OCI-LY1 (cell line): Measurements from ENCODE around the gene STRIP1.

Experiments used
- H2AFZ ChIP-seq: fragments of 200-600 bp; sonication (generic), shearing (Covaris generic); 2 replicates; pipeline ENCODE4 v1.6.0; 2014; ENCODE audit warnings: antibody characterized with exemption, mild to moderate bottlenecking, low read length
- H3F3A ChIP-seq: fragments of 200-600 bp; sonication (generic), shearing (Covaris generic); 2 replicates; pipeline ENCODE4 v1.6.0; 2014; ENCODE audit warnings: mild to moderate bottlenecking, antibody characterized with exemption, low read length, moderate library complexity; ENCODE audit not compliant: insufficient read depth
- H3K27ac ChIP-seq: fragments of 200-600 bp; sonication (generic); 2 replicates; pipeline ENCODE4 v1.5.1; 2014; ENCODE audit warnings: low read length, mixed run types, mild to moderate bottlenecking, low read depth; ENCODE audit not compliant: poor library complexity, severe bottlenecking
- H3K27me3 ChIP-seq: fragments of 200-600 bp; sonication (generic); 2 replicates; pipeline ENCODE4 v1.6.0; 2014; ENCODE audit warnings: antibody characterized with exemption, mild to moderate bottlenecking, low read length, moderate library complexity; ENCODE audit not compliant: insufficient read depth
- H3K36me3 ChIP-seq: fragments of 200-600 bp; sonication (generic); 2 replicates; pipeline ENCODE4 v1.6.1; 2014; ENCODE audit warnings: mild to moderate bottlenecking, antibody characterized with exemption, low read length, moderate library complexity, mixed read lengths; ENCODE audit not compliant: insufficient read depth
- H3K4me1 ChIP-seq: fragments of 200-600 bp; sonication (generic); 2 replicates; pipeline ENCODE4 v1.5.1; 2014; ENCODE audit warnings: mild to moderate bottlenecking, low read length, moderate library complexity; ENCODE audit not compliant: insufficient read depth, severe bottlenecking
- H3K4me2 ChIP-seq: fragments of 200-600 bp; sonication (generic), shearing (Covaris generic); 2 replicates; pipeline ENCODE4 v1.6.1; 2014; ENCODE audit warnings: low read length
- H3K4me3 ChIP-seq: fragments of 200-600 bp; sonication (generic); 2 replicates; pipeline ENCODE4 v1.5.1; 2014; ENCODE audit warnings: low read length, low read depth, mild to moderate bottlenecking, mixed read lengths; ENCODE audit not compliant: poor library complexity, severe bottlenecking
- H3K79me2 ChIP-seq: fragments of 200-600 bp; shearing (Covaris generic); 2 replicates; pipeline ENCODE4 v1.6.1; 2016; ENCODE audit warnings: mixed run types, low read length, mixed read lengths; ENCODE audit not compliant: insufficient read depth
- H3K9ac ChIP-seq: fragments of 200-600 bp; sonication (generic), shearing (Covaris generic); 2 replicates; pipeline ENCODE4 v1.6.1; 2014; ENCODE audit warnings: mild to moderate bottlenecking, low read length, mixed read lengths
- H3K9me2 ChIP-seq: fragments of 200-600 bp; sonication (generic), shearing (Covaris generic); 2 replicates; pipeline ENCODE4 v1.6.1; 2014; ENCODE audit warnings: low read depth, mild to moderate bottlenecking, low read length, mixed read lengths
- H3K9me3 ChIP-seq: fragments of 200-600 bp; shearing (Covaris generic); 2 replicates; pipeline ENCODE4 v1.6.1; 2014; ENCODE audit warnings: low read length, mixed read lengths
- H4K20me1 ChIP-seq: fragments of 200-600 bp; sonication (generic), shearing (Covaris generic); 2 replicates; pipeline ENCODE4 v1.6.0; 2016; ENCODE audit warnings: mild to moderate bottlenecking, low read length; ENCODE audit not compliant: insufficient read depth
- CTCF ChIP-seq: fragments of 200-600 bp; sonication (generic), shearing (Covaris generic); IDR thresholded peaks from 2 replicates; pipeline ENCODE4 v1.5.1; 2017; ENCODE audit warnings: mild to moderate bottlenecking, antibody characterized with exemption, low read length, moderate library complexity, mixed read lengths
- EZH2 ChIP-seq: fragments of 200-600 bp; sonication (generic), shearing (Covaris generic); IDR thresholded peaks from 2 replicates; pipeline ENCODE4 v1.8.0; 2017; ENCODE audit warnings: borderline replicate concordance, mixed run types, mild to moderate bottlenecking, antibody characterized with exemption, low read length, moderate library complexity, mixed read lengths

The STRIP1 gene

GRCh38 chr1:110048240-110048639 lies 13.8 kb downstream of the STRIP1 start:
- H3K27me3 ChIP-seq = no peaks in the 10 kb centered on the region
- no peak overlapping the region for H3K4me2 ChIP-seq
- no peak overlapping the region for H3K9ac ChIP-seq
- no peaks in the 10 kb centered on the region for H3K79me2 ChIP-seq
- H3K4me3 ChIP-seq = no peak overlapping the region
- H2AFZ ChIP-seq = no peak overlapping the region
- H3K9me3 ChIP-seq = no peaks in the 10 kb centered on the region
- no peak overlapping the region for H3K27ac ChIP-seq
- no peaks in the 10 kb centered on the region for H4K20me1 ChIP-seq
- no peaks in the 10 kb centered on the region for H3F3A ChIP-seq
- no peaks in the 10 kb centered on the region for H3K9me2 ChIP-seq
- no peaks in the 10 kb centered on the region for H3K4me1 ChIP-seq
- peaks cover 97% of the 10 kb centered on the region for H3K36me3 ChIP-seq
- TF ChIP-seq EZH2 (no peak), CTCF (no peak)

GRCh38 chr1:110048923-110049601 lies 14.6 kb downstream of the STRIP1 start:
- no peaks in the 10 kb centered on the region for H3K79me2 ChIP-seq
- no peaks in the 10 kb centered on the region for H3K27me3 ChIP-seq
- H3K4me3 ChIP-seq = no peak overlapping the region
- no peaks in the 10 kb centered on the region for H3K4me1 ChIP-seq
- H3K9ac ChIP-seq = no peak overlapping the region
- H4K20me1 ChIP-seq = peaks cover 1% of the 10 kb centered on the region; the same call in 1 of the 2 replicates
- H3K4me2 ChIP-seq = no peak overlapping the region
- no peak overlapping the region for H3K27ac ChIP-seq
- no peak overlapping the region for H2AFZ ChIP-seq
- H3K9me3 ChIP-seq = no peaks in the 10 kb centered on the region
- H3K9me2 ChIP-seq = no peaks in the 10 kb centered on the region
- TF ChIP-seq EZH2 (no peak), CTCF (no peak)
- H3K36me3 ChIP-seq = peaks cover 97% of the 10 kb centered on the region
- H3F3A ChIP-seq = no peaks in the 10 kb centered on the region

- Histone ChIP-seq H3K27me3 (no peaks in the 10 kb centered on the region), H3F3A (no peaks in the 10 kb centered on the region), H3K9me2 (no peaks in the 10 kb centered on the region), H4K20me1 (peaks cover 2% of the 10 kb centered on the region; the same call in 1 of the 2 replicates), H3K36me3 (peaks cover 97% of the 10 kb centered on the region), H3K9me3 (no peaks in the 10 kb centered on the region), H3K27ac (no peak overlapping the region), H3K79me2 (no peaks in the 10 kb centered on the region), H3K4me2 (no peak overlapping the region), H3K4me3 (no peak overlapping the region), H2AFZ (no peak overlapping the region), H3K9ac (no peak overlapping the region), H3K4me1 (no peaks in the 10 kb centered on the region)
- TF ChIP-seq CTCF (no peak), EZH2 (no peak)
Measured at GRCh38 chr1:110049801-110050601, 15.6 kb downstream of the STRIP1 start.
